Inflammatory macrophage (primary cell): ENCODE measurements around the gene KLF16.

Source experiments
- DNase-seq, 2 donors: peaks; one replicate each; pipeline ENCODE4 v3.0.0-alpha.2; 2020 to 2022

The KLF16 gene

GRCh38 chr19:1805401-1806183 lies 57.8 kb downstream of the KLF16 start:
- DNase-seq = no peak

- DNase-seq = no peak
Observed at GRCh38 chr19:1804858-1805257, 58.5 kb downstream of the KLF16 start.
